ENCODE data around the gene HNRNPH3.

DNA sequence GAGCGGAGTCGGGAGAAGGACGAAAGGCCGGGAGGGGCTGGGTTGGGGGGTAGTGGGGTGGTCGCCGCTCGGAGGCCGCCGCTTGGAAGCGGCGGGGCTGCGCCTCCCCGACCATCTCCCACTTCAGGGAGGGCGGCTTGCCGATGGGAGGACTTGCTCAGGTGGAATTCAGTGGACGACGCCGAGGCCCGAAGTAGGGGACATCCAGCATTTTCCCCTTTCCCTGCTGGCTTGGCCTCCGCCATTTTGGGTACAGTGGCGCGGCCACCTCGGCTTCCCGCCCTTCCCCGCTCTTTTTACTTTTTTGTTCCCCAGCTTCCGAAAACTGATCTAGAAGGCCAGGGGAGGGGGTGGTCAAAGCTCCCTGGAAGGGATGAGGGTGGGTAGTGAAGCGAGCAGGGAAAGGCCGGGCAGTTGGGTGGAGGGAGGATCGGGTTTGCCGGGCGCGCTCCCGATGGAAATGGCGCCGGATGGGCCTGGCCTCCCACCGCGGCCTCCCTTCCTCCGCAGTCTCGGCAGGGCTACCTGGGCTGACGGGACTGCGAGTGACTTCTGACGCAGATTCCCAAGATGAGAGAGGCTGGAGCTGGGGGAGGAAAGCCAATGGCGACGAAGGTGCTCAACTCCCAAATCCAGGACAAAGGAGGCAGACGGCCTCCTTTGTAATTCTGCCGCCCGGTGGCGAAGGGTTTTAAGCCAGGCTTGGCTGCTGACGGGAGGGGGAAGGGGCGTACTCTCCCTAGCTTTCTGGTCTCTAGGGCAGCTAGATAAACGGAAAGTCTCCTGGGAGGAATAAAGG lies 594 bp downstream of the HNRNPH3 start, which contains the start of gene PBLD:
- TF ChIP-seq, protein P1, sequence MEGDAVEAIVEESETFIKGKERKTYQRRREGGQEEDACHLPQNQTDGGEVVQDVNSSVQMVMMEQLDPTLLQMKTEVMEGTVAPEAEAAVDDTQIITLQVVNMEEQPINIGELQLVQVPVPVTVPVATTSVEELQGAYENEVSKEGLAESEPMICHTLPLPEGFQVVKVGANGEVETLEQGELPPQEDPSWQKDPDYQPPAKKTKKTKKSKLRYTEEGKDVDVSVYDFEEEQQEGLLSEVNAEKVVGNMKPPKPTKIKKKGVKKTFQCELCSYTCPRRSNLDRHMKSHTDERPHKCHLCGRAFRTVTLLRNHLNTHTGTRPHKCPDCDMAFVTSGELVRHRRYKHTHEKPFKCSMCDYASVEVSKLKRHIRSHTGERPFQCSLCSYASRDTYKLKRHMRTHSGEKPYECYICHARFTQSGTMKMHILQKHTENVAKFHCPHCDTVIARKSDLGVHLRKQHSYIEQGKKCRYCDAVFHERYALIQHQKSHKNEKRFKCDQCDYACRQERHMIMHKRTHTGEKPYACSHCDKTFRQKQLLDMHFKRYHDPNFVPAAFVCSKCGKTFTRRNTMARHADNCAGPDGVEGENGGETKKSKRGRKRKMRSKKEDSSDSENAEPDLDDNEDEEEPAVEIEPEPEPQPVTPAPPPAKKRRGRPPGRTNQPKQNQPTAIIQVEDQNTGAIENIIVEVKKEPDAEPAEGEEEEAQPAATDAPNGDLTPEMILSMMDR (IDR thresholded peaks at IDR 0.05; ENCODE audit: poor library complexity, severe bottlenecking), result peak; percentile 79
- no peak for TF ChIP-seq MXI1 (conservative IDR thresholded peaks at IDR 0.05; ENCODE audit: poor library complexity, severe bottlenecking)
- peak; percentile 69 for TF ChIP-seq RAD21 (conservative IDR thresholded peaks at IDR 0.05)

Data from neural cell (in vitro differentiated cells).